GM19467 (cell line): Measurements from ENCODE around the gene WAC.
"Not testable (repeated sequence)": the region's sequence is repeated elsewhere in the genome, so short reads cannot be mapped to it uniquely, and the experiment has no call there.

Source experiments
- ATAC-seq: cut with Tn5 transposase; IDR thresholded peaks from one replicate; pipeline ENCODE4 v1.9.1; 2021; ENCODE audit warnings: mild to moderate bottlenecking, moderate library complexity; ENCODE audit not compliant: unreplicated experiment

The WAC gene

GRCh38 chr10:28532337-28533185, at the start of gene WAC:
WAC (plus strand) TSS chr10:28533118; CDS start chr10:28533580, 462 bp downstream.
- ATAC-seq = peak; percentile 76

DNA sequence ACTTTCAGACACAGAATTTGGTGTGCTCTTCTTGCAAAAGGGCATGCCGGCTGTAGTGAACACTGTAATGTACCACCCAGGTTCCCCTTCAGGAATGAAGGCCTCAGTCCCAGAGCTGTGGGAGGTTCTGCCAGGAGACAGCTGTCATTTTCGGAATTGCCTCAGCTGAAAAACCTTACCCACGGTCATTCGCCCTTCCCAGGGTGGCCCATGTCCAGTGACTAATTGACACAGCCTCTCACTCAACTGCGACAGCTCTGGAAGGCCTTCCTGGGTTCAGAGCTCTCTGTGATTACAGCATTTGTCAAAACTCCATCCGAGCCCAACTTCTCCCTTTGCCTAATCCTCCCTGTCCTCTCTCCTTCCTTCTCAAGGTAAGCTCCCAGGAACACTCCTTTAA, 43.7 kb upstream of the WAC start:
- ATAC-seq = no peak

- ATAC-seq = not testable (repeated sequence)
These were observed 42.6 kb upstream of the WAC start for GRCh38 chr10:28490256-28490865.

DNA sequence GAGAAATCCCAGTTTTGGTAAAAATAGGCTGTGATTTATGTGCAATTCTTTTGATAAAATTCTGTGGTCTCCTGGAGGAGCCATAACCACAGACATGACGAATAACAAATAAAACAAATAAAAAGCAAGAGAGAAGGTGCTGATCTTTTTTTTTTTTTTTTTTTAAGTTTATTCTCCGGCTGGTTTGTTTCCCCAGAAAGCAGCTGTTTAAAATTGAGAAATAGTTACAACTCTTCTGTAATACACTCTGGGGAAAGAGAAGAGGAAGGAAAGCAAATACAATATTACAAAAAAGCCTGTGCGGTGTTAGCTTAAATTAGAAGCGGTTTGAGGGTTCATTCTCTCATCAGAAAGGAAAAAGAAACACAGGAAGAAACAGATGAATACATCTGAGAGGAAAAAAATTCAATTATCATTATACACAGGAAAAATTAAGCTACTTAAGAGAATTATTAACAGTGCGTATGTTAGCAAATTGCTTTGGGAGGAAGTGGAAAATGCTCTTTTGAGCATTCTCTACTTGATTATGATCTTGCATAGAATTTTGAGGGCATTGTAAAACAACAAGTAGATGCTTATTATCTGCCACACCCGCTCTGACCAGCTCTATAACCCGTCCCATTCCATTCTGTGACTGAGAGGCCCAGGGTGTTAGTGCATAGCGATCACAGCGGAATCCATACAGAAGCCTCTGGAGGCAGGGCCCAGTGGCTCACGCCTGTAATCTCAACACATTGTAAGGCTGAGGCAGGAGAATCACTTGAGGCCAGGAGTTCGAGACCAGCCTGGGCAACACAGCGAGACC, 40.6 kb upstream of the WAC start:
- no peak for ATAC-seq

- ATAC-seq = no peak
These were observed 38.5 kb upstream of the WAC start for GRCh38 chr10:28494420-28494819.

- no peak for ATAC-seq
These were observed 37.8 kb upstream of the WAC start for GRCh38 chr10:28495084-28495483.

GRCh38 chr10:28496017-28496416, 36.9 kb upstream of the WAC start:
- ATAC-seq = no peak

- ATAC-seq = no peak
These were observed 36.4 kb upstream of the WAC start for GRCh38 chr10:28496481-28496961.

- no peak for ATAC-seq
These were observed 35.4 kb upstream of the WAC start for GRCh38 chr10:28497313-28498126.

- not testable (repeated sequence) for ATAC-seq
These were observed 32.7 kb upstream of the WAC start for GRCh38 chr10:28500203-28500602.

DNA sequence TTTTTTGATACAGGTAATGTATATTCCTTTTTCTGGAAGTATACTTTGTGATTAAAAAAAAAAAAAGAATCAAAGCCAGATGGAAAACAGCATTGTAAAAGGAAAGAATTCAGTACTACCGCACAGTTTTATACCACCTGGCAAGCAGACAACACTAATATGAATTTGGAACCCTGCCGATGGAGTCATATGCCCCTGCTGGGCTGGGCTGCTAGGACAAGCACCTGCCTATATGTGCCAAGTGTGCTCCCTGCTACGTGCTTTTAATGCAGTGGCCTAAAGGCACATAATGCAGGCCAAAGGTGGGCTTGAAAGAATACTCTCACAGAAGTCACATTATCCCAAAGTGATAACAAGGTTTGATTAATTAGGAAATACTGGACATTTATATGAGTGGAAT, 29.8 kb upstream of the WAC start:
- ATAC-seq = no peak

DNA sequence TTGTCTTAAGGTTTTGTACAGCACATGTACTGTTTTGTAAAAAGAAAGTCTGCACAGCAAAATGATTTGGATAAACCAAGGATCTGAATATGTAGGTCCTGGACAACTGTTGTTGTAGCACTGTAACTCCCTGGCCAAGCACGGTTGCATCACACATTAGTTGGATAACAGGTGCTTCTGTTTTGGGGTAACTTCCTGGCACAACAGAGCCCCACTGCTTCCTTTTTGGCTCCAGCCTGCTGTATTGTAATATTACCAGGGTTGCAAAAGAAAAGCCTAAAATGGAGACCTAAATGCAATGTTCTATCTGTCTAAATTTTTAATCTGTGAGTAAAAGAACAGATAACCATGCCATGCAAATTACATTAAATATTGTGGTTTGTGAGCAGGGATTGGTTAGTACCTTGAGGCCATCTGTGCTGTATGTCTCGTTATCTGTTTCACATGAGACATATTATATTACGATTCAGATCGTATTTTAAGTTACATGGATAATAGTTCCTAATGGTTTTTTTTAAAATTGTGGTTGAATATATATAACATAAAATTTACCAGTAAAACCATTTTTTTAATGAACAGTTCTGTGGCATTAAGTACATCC, 27.5 kb upstream of the WAC start:
- no peak for ATAC-seq

- no peak for ATAC-seq
These were observed 24.5 kb upstream of the WAC start for GRCh38 chr10:28508304-28508925.

DNA sequence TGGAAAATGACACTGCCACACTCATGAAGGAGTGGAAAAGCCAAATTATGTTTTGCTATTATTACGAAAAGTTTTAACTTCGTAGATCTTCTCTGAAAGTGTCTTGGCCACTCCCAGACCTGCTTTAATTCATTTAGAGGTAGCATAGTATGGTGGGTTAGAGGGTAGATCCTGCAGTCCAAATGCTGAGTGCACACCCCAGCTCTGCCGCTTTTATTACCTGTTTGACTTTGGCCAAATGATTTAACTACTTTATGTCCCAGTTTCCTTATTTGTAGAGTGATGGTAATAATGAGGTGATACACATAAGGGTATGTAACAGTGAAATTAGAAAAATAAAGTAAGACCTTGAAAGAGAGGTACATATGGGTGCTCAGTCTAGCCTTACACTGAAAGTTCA, 23.6 kb upstream of the WAC start:
- no peak for ATAC-seq

- no peak for ATAC-seq
These were observed 18.3 kb upstream of the WAC start for GRCh38 chr10:28514648-28515047.

DNA sequence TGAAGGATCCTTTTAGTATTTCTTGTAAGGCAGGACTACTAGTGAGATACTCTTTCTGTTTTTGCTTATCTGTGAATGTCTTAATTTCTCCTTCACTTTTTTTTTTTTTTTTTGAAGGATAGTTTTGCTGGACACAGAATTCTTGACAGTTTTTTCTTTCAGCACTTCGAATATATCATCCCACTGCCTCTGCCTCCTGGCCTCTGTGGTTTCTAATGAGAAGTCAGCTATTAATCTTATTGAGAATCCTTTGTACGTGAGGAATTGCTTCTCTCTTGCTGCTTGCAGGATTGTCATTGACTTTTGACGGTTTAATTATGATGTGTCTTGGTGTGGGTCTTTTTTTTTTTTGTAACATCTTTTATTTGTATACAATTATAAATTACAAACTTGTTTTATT, 12.6 kb upstream of the WAC start:
- no peak for ATAC-seq

GRCh38 chr10:28520828-28521227, 12.1 kb upstream of the WAC start:
- ATAC-seq = not testable (repeated sequence)

DNA sequence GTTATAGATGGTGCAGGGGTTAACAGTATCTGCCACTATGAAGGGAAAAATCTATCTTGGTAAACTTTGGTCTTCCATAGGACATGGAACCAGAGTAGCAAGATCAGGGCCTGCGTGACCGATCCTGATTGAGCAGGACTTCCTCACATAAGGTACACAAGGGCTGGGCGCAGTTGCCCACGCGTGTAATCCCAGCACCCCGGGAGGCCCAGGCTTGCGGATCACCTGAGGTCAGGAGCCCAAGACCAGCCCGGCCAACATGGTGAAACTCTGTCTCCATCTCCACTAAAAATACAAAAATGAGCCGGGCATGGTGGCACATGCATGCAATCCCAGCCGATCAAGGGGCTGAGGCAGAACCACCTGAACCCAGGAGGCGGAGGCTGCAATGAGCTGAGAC, 11.0 kb upstream of the WAC start:
- ATAC-seq = not testable (repeated sequence)

- no peak for ATAC-seq
These were observed 9.1 kb upstream of the WAC start for GRCh38 chr10:28523725-28524252.
